Retinal pigment epithelial cell (primary cell): ENCODE results near the gene PLAGL1.
"Not testable (repeated sequence)": the region's sequence is repeated elsewhere in the genome, so short reads cannot be mapped to it uniquely, and the experiment has no call there.

Experiments
- DNase-seq: peaks from one replicate; pipeline ENCODE4 v3.0.0-alpha.2; 2010; ENCODE audit warnings: low read depth
- H3K4me3 ChIP-seq: 2 replicates; pipeline ENCODE4 v1.5.1; 2011; ENCODE audit warnings: mild to moderate bottlenecking, low read length, control low read depth, moderate library complexity
- TF ChIP-seq, protein P1 (sequence below): conservative IDR thresholded peaks from 2 replicates; pipeline ENCODE4 v1.5.1; 2011; ENCODE audit warnings: low read depth, low read length, control low read depth, inconsistent platforms

PLAGL1 gene, protein sequence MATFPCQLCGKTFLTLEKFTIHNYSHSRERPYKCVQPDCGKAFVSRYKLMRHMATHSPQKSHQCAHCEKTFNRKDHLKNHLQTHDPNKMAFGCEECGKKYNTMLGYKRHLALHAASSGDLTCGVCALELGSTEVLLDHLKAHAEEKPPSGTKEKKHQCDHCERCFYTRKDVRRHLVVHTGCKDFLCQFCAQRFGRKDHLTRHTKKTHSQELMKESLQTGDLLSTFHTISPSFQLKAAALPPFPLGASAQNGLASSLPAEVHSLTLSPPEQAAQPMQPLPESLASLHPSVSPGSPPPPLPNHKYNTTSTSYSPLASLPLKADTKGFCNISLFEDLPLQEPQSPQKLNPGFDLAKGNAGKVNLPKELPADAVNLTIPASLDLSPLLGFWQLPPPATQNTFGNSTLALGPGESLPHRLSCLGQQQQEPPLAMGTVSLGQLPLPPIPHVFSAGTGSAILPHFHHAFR

DNA sequence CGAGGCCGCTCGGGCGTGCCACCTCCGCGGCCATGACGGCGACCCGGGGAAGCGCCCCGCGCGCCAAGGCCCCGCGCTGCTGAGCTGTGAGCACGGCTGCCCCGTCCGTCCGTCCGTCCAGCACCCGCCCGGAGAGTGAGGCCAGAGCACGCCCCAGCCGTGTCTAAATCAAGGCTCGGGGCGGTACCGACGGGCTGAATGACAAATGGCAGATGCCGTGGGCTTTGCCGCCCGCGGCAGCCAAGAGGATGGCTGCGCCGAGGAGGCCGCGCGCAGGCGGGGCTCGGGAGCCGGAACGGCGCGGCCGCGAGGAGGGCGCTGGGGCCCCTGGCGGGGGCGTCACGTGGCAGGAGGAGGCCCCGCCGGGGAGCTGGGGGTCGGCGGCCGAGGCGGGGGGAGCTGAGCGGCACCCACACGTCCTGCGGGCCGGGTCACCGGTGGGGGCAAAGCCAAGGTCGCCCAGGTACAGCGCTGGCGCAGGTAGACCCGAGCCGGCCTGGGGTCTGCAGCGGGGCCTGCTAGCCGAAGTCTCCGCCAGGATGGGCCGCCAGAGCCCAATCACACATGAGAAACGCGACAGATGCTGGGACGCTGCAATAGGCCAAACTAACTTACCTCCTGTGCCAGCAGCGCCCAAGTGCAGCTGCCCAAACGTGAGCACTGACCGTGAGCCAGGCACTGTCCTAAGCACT lies at the start of gene PLAGL1:
TSS of gene PLAGL1 (minus strand) at position 140 of the 692 bp plus-strand sequence. CDS start 60,123 bp downstream, outside the sequence.
- no peak for DNase-seq
- H3K4me3 ChIP-seq, result peak within 1 kb of the TSS; percentile 49
- TF ChIP-seq, protein P1, sequence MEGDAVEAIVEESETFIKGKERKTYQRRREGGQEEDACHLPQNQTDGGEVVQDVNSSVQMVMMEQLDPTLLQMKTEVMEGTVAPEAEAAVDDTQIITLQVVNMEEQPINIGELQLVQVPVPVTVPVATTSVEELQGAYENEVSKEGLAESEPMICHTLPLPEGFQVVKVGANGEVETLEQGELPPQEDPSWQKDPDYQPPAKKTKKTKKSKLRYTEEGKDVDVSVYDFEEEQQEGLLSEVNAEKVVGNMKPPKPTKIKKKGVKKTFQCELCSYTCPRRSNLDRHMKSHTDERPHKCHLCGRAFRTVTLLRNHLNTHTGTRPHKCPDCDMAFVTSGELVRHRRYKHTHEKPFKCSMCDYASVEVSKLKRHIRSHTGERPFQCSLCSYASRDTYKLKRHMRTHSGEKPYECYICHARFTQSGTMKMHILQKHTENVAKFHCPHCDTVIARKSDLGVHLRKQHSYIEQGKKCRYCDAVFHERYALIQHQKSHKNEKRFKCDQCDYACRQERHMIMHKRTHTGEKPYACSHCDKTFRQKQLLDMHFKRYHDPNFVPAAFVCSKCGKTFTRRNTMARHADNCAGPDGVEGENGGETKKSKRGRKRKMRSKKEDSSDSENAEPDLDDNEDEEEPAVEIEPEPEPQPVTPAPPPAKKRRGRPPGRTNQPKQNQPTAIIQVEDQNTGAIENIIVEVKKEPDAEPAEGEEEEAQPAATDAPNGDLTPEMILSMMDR, result no peak

DNA sequence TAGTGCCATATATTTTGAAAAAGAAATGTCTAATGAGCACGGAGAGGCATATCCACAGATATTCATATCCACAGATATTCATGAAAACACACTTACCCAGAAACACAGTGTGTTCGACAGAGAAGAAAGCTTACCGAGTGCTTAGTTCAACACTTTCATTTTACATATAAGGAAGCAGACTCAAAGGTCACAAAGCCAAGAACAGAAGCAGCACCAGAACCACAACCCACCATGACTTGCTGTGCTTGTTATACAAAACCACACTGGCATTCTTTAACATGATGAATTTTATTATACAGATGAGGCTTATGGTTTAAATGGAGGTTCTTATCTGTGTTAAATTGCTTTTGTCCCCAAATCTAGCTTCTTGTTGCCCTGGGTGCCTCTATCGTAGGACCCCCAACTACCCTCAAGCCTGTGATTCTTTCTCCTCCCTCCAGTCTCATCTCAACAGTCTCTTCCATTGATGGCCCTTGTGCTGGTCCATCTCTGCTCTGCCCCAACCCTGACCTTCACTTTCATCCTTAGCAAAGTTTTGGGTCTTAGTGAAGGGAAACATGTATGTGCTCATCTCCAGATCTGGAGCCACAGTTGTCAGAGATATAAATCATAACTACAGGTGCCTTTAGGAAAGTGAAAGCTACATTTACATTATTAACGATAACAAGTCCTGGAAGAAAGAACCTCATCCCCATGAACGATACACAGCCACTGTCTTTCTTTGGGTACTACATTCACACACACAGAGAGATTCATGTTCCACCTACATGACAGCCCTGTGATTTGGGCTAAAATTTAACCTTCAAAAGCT lies 47.3 kb upstream of the PLAGL1 start:
- H3K4me3 ChIP-seq, result no peak overlapping the region
- TF ChIP-seq, protein P1, result no peak
- DNase-seq, result no peak

- TF ChIP-seq, protein P1, result no peak
- no peak for DNase-seq
Measured at GRCh38 chr6:144053601-144054000, 45.5 kb upstream of the PLAGL1 start.

DNA sequence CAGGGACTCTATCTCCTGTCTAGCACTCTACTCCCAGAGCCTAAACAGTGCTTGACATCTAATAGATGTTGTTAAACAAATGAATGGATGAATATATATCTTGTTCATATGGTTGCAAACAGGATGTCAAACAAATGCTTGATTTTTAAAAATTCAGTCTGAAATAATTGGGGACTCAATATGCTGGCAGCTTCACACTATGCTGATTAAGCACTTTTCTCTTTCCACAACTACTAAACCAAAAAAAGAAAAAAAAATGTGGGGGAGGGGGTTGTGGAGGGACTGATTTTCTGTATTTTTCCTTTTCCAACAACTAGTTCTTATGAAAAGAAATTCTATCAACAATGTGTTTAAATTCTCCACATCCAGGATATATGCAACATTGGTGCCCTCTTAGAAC lies 44.4 kb upstream of the PLAGL1 start:
- TF ChIP-seq, protein P1, result no peak
- H3K4me3 ChIP-seq, result no peak overlapping the region
- DNase-seq, result no peak

More at GRCh38 chr6:144053601-144054000, 45.5 kb upstream of the PLAGL1 start:
- H3K4me3 ChIP-seq, result no peak overlapping the region

- no peak for DNase-seq
- H3K4me3 ChIP-seq, result no peak overlapping the region
- TF ChIP-seq, protein P1, result no peak
Measured at GRCh38 chr6:144049386-144049785, 41.3 kb upstream of the PLAGL1 start.

DNA sequence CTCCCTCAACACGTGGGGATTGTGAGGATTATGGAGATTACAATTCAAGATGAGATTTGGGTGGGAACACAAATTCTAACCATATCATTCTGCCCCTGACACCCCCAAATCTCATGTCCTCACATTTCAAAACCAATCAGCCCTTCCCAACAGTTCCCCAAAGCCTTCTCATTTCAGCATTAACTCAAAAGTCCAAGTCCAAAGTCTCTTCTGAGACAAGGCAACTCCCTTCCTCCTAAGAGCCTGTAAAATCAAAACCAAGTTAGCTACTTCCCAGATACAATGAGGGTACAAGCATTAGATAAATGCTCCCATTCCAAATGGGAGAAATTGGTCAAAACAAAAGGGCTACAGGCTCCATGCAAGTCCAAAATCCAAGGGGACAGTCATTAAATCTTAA lies 39.6 kb upstream of the PLAGL1 start:
- TF ChIP-seq, protein P1, result no peak
- no peak overlapping the region for H3K4me3 ChIP-seq
- no peak for DNase-seq

DNA sequence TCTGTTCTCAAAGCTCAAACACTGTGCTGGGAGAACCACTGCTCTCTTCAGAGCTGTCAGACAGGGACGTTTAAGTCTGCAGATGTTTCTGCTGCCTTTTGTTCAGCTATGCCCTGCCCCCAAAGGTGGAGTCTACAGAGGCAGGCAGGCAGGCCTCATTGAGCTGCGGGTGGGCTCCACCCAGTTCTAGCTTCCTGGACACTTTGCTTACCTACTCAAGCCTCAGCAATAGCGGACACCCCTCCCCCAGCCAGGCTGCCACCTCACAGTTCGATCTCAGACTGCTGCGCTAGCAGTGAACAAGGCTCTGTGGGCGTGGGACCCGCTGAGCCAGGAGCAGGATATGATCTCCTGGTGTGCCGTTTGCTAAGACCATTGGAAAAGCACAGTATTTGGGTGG lies 38.6 kb upstream of the PLAGL1 start:
- not testable (repeated sequence) for DNase-seq, H3K4me3 ChIP-seq

GRCh38 chr6:144044989-144045388 lies 36.9 kb upstream of the PLAGL1 start:
- not testable (repeated sequence) for H3K4me3 ChIP-seq, DNase-seq
